DOHH2 (cell line): Measurements from ENCODE around the gene CHKA.

Source experiments
- H3F3A ChIP-seq: fragments of 200-600 bp; sonication (generic), shearing (Covaris generic); 2 replicates; pipeline ENCODE4 v1.6.0; 2016; ENCODE audit warnings: antibody characterized with exemption, mild to moderate bottlenecking; ENCODE audit not compliant: control insufficient read depth, insufficient read depth
- H3K27ac ChIP-seq: fragments of 200-600 bp; sonication (generic); 2 replicates; pipeline ENCODE4 v1.5.1; 2014; ENCODE audit warnings: low read depth, mild to moderate bottlenecking, low read length, moderate library complexity
- H3K27me3 ChIP-seq: fragments of 200-600 bp; sonication (generic); 2 replicates; pipeline ENCODE4 v1.6.1; 2014; ENCODE audit warnings: mild to moderate bottlenecking, low read length, mixed read lengths; ENCODE audit not compliant: control insufficient read depth
- H3K36me3 ChIP-seq: fragments of 200-600 bp; sonication (generic); 2 replicates; pipeline ENCODE4 v1.6.1; 2014; ENCODE audit warnings: mild to moderate bottlenecking, low read length, moderate library complexity, mixed read lengths; ENCODE audit not compliant: control insufficient read depth
- H3K4me1 ChIP-seq: fragments of 200-600 bp; sonication (generic); 2 replicates; pipeline ENCODE4 v1.6.1; 2014; ENCODE audit warnings: mild to moderate bottlenecking, low read length, mixed read lengths; ENCODE audit not compliant: control insufficient read depth
- H3K4me2 ChIP-seq: fragments of 200-600 bp; sonication (generic); 2 replicates; pipeline ENCODE4 v1.6.0; 2014; ENCODE audit warnings: mild to moderate bottlenecking, low read length, moderate library complexity
- H3K4me3 ChIP-seq: fragments of 200-600 bp; sonication (generic); 2 replicates; pipeline ENCODE4 v1.5.1; 2014; ENCODE audit warnings: mild to moderate bottlenecking, low read length, mixed read lengths
- H3K79me2 ChIP-seq: fragments of 200-600 bp; sonication (generic); 2 replicates; pipeline ENCODE4 v1.6.1; 2014; ENCODE audit warnings: mild to moderate bottlenecking, low read length, mixed read lengths; ENCODE audit not compliant: control insufficient read depth
- H3K9me2 ChIP-seq: fragments of 200-600 bp; sonication (generic); replicated peaks from 2 replicates; pipeline ENCODE4 v1.6.1; 2014; ENCODE audit warnings: mild to moderate bottlenecking, low read length, mixed read lengths; ENCODE audit not compliant: control insufficient read depth
- H3K9me3 ChIP-seq: fragments of 200-600 bp; sonication (generic); 2 replicates; pipeline ENCODE4 v1.6.1; 2014; ENCODE audit warnings: antibody characterized with exemption, low read length, mixed read lengths; ENCODE audit not compliant: control insufficient read depth, insufficient read depth
- H4K20me1 ChIP-seq: fragments of 200-600 bp; sonication (generic); 2 replicates; pipeline ENCODE4 v1.6.0; 2014; ENCODE audit warnings: low read depth, mild to moderate bottlenecking, antibody characterized with exemption, low read length, moderate library complexity; ENCODE audit not compliant: control insufficient read depth, insufficient read depth
- CTCF ChIP-seq: fragments of 200-600 bp; sonication (generic); IDR thresholded peaks from one replicate; pipeline ENCODE4 v1.5.1; 2014; ENCODE audit warnings: antibody characterized with exemption, mild to moderate bottlenecking, low read depth, low read length; ENCODE audit not compliant: poor library complexity, severe bottlenecking
- EZH2phosphoT487 ChIP-seq: fragments of 200-600 bp; sonication (generic); IDR thresholded peaks from 2 replicates; pipeline ENCODE4 v1.6.1; 2017; ENCODE audit warnings: borderline replicate concordance, mild to moderate bottlenecking, antibody characterized with exemption, low read length, moderate library complexity, mixed read lengths

CHKA gene

GRCh38 chr11:68090287-68090686 is 30.9 kb downstream of the CHKA start:
- Histone ChIP-seq H3F3A (no peaks in the 10 kb centered on the region), H3K27ac (no peak overlapping the region)
- no peak for TF ChIP-seq CTCF
- TF ChIP-seq EZH2phosphoT487, result no peak

GRCh38 chr11:68089679-68090078 is 31.5 kb downstream of the CHKA start:
- Histone ChIP-seq H3K36me3 (no peaks in the 10 kb centered on the region; the same call in 1 of the 2 replicates), H3K9me3 (no peaks in the 10 kb centered on the region), H3K79me2 (no peaks in the 10 kb centered on the region), H3K4me1 (peaks cover 17% of the 10 kb centered on the region), H3K4me2 (no peak overlapping the region), H4K20me1 (no peaks in the 10 kb centered on the region), H3K9me2 (no peaks in the 10 kb centered on the region), H3K27ac (no peak overlapping the region), H3K27me3 (no peaks in the 10 kb centered on the region), H3K4me3 (no peak overlapping the region), H3F3A (no peaks in the 10 kb centered on the region)
- TF ChIP-seq CTCF (no peak), EZH2phosphoT487 (no peak)

More at GRCh38 chr11:68090287-68090686, 30.9 kb downstream of the CHKA start:
- Histone ChIP-seq H3K4me3 (no peak overlapping the region), H3K79me2 (no peaks in the 10 kb centered on the region), H3K9me3 (no peaks in the 10 kb centered on the region), H3K27me3 (no peaks in the 10 kb centered on the region), H4K20me1 (no peaks in the 10 kb centered on the region), H3K4me1 (peaks cover 17% of the 10 kb centered on the region), H3K36me3 (no peaks in the 10 kb centered on the region; the same call in 1 of the 2 replicates), H3K9me2 (no peaks in the 10 kb centered on the region), H3K4me2 (peak overlapping the region; percentile 38)

GRCh38 chr11:68083517-68083916 is 37.7 kb downstream of the CHKA start:
- Histone ChIP-seq H3K27ac (no peak overlapping the region), H3K36me3 (peaks cover 4% of the 10 kb centered on the region), H3K4me1 (no peaks in the 10 kb centered on the region), H3K4me3 (no peak overlapping the region), H3K79me2 (no peaks in the 10 kb centered on the region), H3K4me2 (no peak overlapping the region), H3K9me3 (no peaks in the 10 kb centered on the region), H3K9me2 (no peaks in the 10 kb centered on the region), H4K20me1 (no peaks in the 10 kb centered on the region), H3K27me3 (no peaks in the 10 kb centered on the region), H3F3A (no peaks in the 10 kb centered on the region)
- TF ChIP-seq CTCF (no peak), EZH2phosphoT487 (no peak)
